CD4-positive, alpha-beta T cell treated with Interleukin-21 for 1 hour (primary cell): Measurements from ENCODE around the gene HPCAL1.
"Not testable (repeated sequence)": the region's sequence is repeated elsewhere in the genome, so short reads cannot be mapped to it uniquely, and the experiment has no call there.

Experiments used
- DNase-seq: peaks from one replicate; pipeline ENCODE4 v3.0.0-alpha.2; 2020

HPCAL1 gene

GRCh38 chr2:10302479-10303180 is at the start of gene HPCAL1:
Gene HPCAL1, plus strand, starts transcription at chr2:10302904. Its CDS starts 116,854 bp downstream, at chr2:10419758.
- peak; percentile 83 for DNase-seq

- no peak for DNase-seq
Measured at GRCh38 chr2:10253596-10254372, 48.9 kb upstream of the HPCAL1 start.

- no peak for DNase-seq
Measured at GRCh38 chr2:10254373-10255188, 48.1 kb upstream of the HPCAL1 start.

GRCh38 chr2:10255189-10256030 is 47.3 kb upstream of the HPCAL1 start:
- DNase-seq = no peak

GRCh38 chr2:10256031-10256514 is 46.6 kb upstream of the HPCAL1 start:
- no peak for DNase-seq

- DNase-seq = no peak
Measured at GRCh38 chr2:10256515-10257031, 46.1 kb upstream of the HPCAL1 start.

- DNase-seq = no peak
Measured at GRCh38 chr2:10257036-10257435, 45.7 kb upstream of the HPCAL1 start.

- DNase-seq = no peak
Measured at GRCh38 chr2:10257500-10258147, 45.1 kb upstream of the HPCAL1 start.

GRCh38 chr2:10258326-10258725 is 44.4 kb upstream of the HPCAL1 start:
- no peak for DNase-seq

GRCh38 chr2:10258726-10259125 is 44.0 kb upstream of the HPCAL1 start:
- no peak for DNase-seq

GRCh38 chr2:10260130-10260529 is 42.6 kb upstream of the HPCAL1 start:
- no peak for DNase-seq

GRCh38 chr2:10263526-10263925 is 39.2 kb upstream of the HPCAL1 start:
- DNase-seq = not testable (repeated sequence)

GRCh38 chr2:10264506-10265328 is 38.0 kb upstream of the HPCAL1 start:
- DNase-seq = no peak

GRCh38 chr2:10265329-10266132 is 37.2 kb upstream of the HPCAL1 start:
- DNase-seq = no peak

- DNase-seq = no peak
Measured at GRCh38 chr2:10266133-10266620, 36.5 kb upstream of the HPCAL1 start.

GRCh38 chr2:10267036-10267435 is 35.7 kb upstream of the HPCAL1 start:
- DNase-seq = no peak

GRCh38 chr2:10267551-10268465 is 34.9 kb upstream of the HPCAL1 start:
- no peak for DNase-seq

GRCh38 chr2:10269291-10269690 is 33.4 kb upstream of the HPCAL1 start:
- DNase-seq = no peak
